ENCODE data around the gene PPM1J.

The PPM1J gene

GRCh38 chr1:112674986-112675727 is 40.0 kb downstream of the PPM1J start:
- H3K4me1 Mint-ChIP-seq (ENCODE audit: low read depth) = peaks cover 51% of the 10 kb centered on the region

GRCh38 chr1:112674440-112674985 is 40.6 kb downstream of the PPM1J start, which contains the start of gene MOV10:
Gene MOV10, plus strand, starts transcription at chr1:112674659. Its CDS starts 254 bp downstream, at chr1:112674913.
- peak within 1 kb of the TSS; percentile 98 for H3K27ac Mint-ChIP-seq
- H3K4me3 Mint-ChIP-seq = peak within 1 kb of the TSS; percentile 99
- no peaks in the 10 kb centered on the region for H3K9me3 Mint-ChIP-seq
- peaks cover 50% of the 10 kb centered on the region for H3K4me1 Mint-ChIP-seq (ENCODE audit: low read depth)
- H3K36me3 Mint-ChIP-seq (ENCODE audit: low read depth) = peaks cover 56% of the 10 kb centered on the region
- no peaks in the 10 kb centered on the region for H3K27me3 Mint-ChIP-seq (ENCODE audit: low read depth)

More at GRCh38 chr1:112674986-112675727, 40.0 kb downstream of the PPM1J start:
- H3K4me3 Mint-ChIP-seq = peak overlapping the region; percentile 99
- no peaks in the 10 kb centered on the region for H3K27me3 Mint-ChIP-seq (ENCODE audit: low read depth)
- peak overlapping the region; percentile 98 for H3K27ac Mint-ChIP-seq
- no peaks in the 10 kb centered on the region for H3K9me3 Mint-ChIP-seq
- peaks cover 53% of the 10 kb centered on the region for H3K36me3 Mint-ChIP-seq (ENCODE audit: low read depth)

GRCh38 chr1:112673592-112674439 is 41.3 kb downstream of the PPM1J start:
- Mint-ChIP-seq H3K4me1 (ENCODE audit: low read depth) (peaks cover 51% of the 10 kb centered on the region), H3K27ac (peak overlapping the region; percentile 98), H3K9me3 (no peaks in the 10 kb centered on the region), H3K27me3 (ENCODE audit: low read depth) (no peaks in the 10 kb centered on the region), H3K36me3 (ENCODE audit: low read depth) (peaks cover 58% of the 10 kb centered on the region), H3K4me3 (peak overlapping the region; percentile 99)

- Mint-ChIP-seq H3K27me3 (ENCODE audit: low read depth) (no peaks in the 10 kb centered on the region), H3K4me1 (ENCODE audit: low read depth) (peaks cover 48% of the 10 kb centered on the region), H3K27ac (peak overlapping the region; percentile 20), H3K36me3 (ENCODE audit: low read depth) (peaks cover 57% of the 10 kb centered on the region), H3K4me3 (peak overlapping the region; percentile 38), H3K9me3 (no peaks in the 10 kb centered on the region)
Measured at GRCh38 chr1:112672842-112673241, 42.3 kb downstream of the PPM1J start.

GRCh38 chr1:112672009-112672408 is 43.1 kb downstream of the PPM1J start:
- no peak overlapping the region for H3K4me3 Mint-ChIP-seq
- H3K36me3 Mint-ChIP-seq (ENCODE audit: low read depth) = peaks cover 64% of the 10 kb centered on the region
- H3K9me3 Mint-ChIP-seq = no peaks in the 10 kb centered on the region
- peaks cover 50% of the 10 kb centered on the region for H3K4me1 Mint-ChIP-seq (ENCODE audit: low read depth)
- no peaks in the 10 kb centered on the region for H3K27me3 Mint-ChIP-seq (ENCODE audit: low read depth)
- no peak overlapping the region for H3K27ac Mint-ChIP-seq

- Mint-ChIP-seq H3K27ac (no peak overlapping the region), H3K4me3 (no peak overlapping the region), H3K4me1 (ENCODE audit: low read depth) (peaks cover 29% of the 10 kb centered on the region), H3K27me3 (ENCODE audit: low read depth) (no peaks in the 10 kb centered on the region), H3K36me3 (ENCODE audit: low read depth) (peaks cover 73% of the 10 kb centered on the region), H3K9me3 (no peaks in the 10 kb centered on the region)
Measured at GRCh38 chr1:112666946-112667345, 48.2 kb downstream of the PPM1J start.

GRCh38 chr1:112665857-112666256 is 49.3 kb downstream of the PPM1J start:
- peak overlapping the region; percentile 38 for H3K27ac Mint-ChIP-seq
- H3K4me1 Mint-ChIP-seq (ENCODE audit: low read depth) = peaks cover 26% of the 10 kb centered on the region
- peaks cover 72% of the 10 kb centered on the region for H3K36me3 Mint-ChIP-seq (ENCODE audit: low read depth)
- H3K27me3 Mint-ChIP-seq (ENCODE audit: low read depth) = no peaks in the 10 kb centered on the region
- no peak overlapping the region for H3K4me3 Mint-ChIP-seq
- H3K9me3 Mint-ChIP-seq = no peaks in the 10 kb centered on the region

All from T-helper 1 cell treated with Interleukin-12 subunit alpha and Interleukin-12 subunit beta and Interleukin-4 antibody, amounts not matched to agents 30 μg/mL and 1 μg/mL, for 36 hours (primary cell).